SIG-M5 (cell line): ENCODE data around the gene USH1C.

ENCODE experiments used
- DNase-seq: peaks from one replicate; lab custom pipeline; 2025; lab: John Stamatoyannopoulos, UW

Gene USH1C

GRCh38 chr11:17526326-17526725 is 17.9 kb downstream of the USH1C start:
- DNase-seq: no peak

- DNase-seq: no peak
Measured at GRCh38 chr11:17525570-17525969, 18.6 kb downstream of the USH1C start.

- no peak for DNase-seq
Measured at GRCh38 chr11:17524221-17524620, 20.0 kb downstream of the USH1C start.

- DNase-seq: no peak
Measured at GRCh38 chr11:17522655-17523054, 21.6 kb downstream of the USH1C start.

- DNase-seq: no peak
Measured at GRCh38 chr11:17521106-17521900, 22.9 kb downstream of the USH1C start.

GRCh38 chr11:17519061-17519885 is 24.9 kb downstream of the USH1C start:
- DNase-seq: no peak

- no peak for DNase-seq
Measured at GRCh38 chr11:17518366-17518765, 25.9 kb downstream of the USH1C start.

GRCh38 chr11:17517186-17517585 is 27.0 kb downstream of the USH1C start:
- no peak for DNase-seq

GRCh38 chr11:17516551-17517150 is 27.6 kb downstream of the USH1C start:
- no peak for DNase-seq

GRCh38 chr11:17515443-17516176 is 28.6 kb downstream of the USH1C start:
- no peak for DNase-seq

- DNase-seq: no peak
Measured at GRCh38 chr11:17514476-17514875, 29.7 kb downstream of the USH1C start.

GRCh38 chr11:17513853-17514252 is 30.4 kb downstream of the USH1C start:
- no peak for DNase-seq

- no peak for DNase-seq
Measured at GRCh38 chr11:17512101-17512500, 32.1 kb downstream of the USH1C start.

GRCh38 chr11:17511571-17511970 is 32.6 kb downstream of the USH1C start:
- DNase-seq: no peak

GRCh38 chr11:17510507-17511206 is 33.6 kb downstream of the USH1C start:
- no peak for DNase-seq

- no peak for DNase-seq
Measured at GRCh38 chr11:17508791-17509190, 35.4 kb downstream of the USH1C start.

GRCh38 chr11:17508306-17508705 is 35.9 kb downstream of the USH1C start:
- DNase-seq: no peak

- DNase-seq: no peak
Measured at GRCh38 chr11:17507773-17508172, 36.4 kb downstream of the USH1C start.

- no peak for DNase-seq
Measured at GRCh38 chr11:17506942-17507341, 37.3 kb downstream of the USH1C start.

GRCh38 chr11:17506314-17506713 is 37.9 kb downstream of the USH1C start:
- DNase-seq: no peak

- no peak for DNase-seq
Measured at GRCh38 chr11:17505146-17505545, 39.1 kb downstream of the USH1C start.
